GM18867 (cell line): Measurements from ENCODE around the gene JMJD4.

Experiments
- ATAC-seq: cut with Tn5 transposase; IDR thresholded peaks from one replicate; pipeline ENCODE4 v1.9.1; 2021; ENCODE audit warnings: mild to moderate bottlenecking, moderate library complexity; ENCODE audit not compliant: unreplicated experiment

JMJD4 gene

GRCh38 chr1:227753999-227754711 lies 19.1 kb upstream of the JMJD4 start:
- ATAC-seq = no peak

- no peak for ATAC-seq
Observed at GRCh38 chr1:227749916-227750710, 15.0 kb upstream of the JMJD4 start.

GRCh38 chr1:227749225-227749624 lies 14.1 kb upstream of the JMJD4 start:
- no peak for ATAC-seq

GRCh38 chr1:227748496-227749182 lies 13.5 kb upstream of the JMJD4 start:
- no peak for ATAC-seq

GRCh38 chr1:227747948-227748495 lies 12.9 kb upstream of the JMJD4 start:
- ATAC-seq = no peak

- ATAC-seq = no peak
Observed at GRCh38 chr1:227747382-227747781, 12.3 kb upstream of the JMJD4 start.

GRCh38 chr1:227746676-227747075 lies 11.6 kb upstream of the JMJD4 start:
- no peak for ATAC-seq

GRCh38 chr1:227745568-227746265 lies 10.6 kb upstream of the JMJD4 start:
- ATAC-seq = no peak

- no peak for ATAC-seq
Observed at GRCh38 chr1:227744668-227745067, 9.6 kb upstream of the JMJD4 start.

- ATAC-seq = no peak
Observed at GRCh38 chr1:227742738-227743715, 7.9 kb upstream of the JMJD4 start.

GRCh38 chr1:227741166-227741870 lies 6.2 kb upstream of the JMJD4 start:
- no peak for ATAC-seq

- no peak for ATAC-seq
Observed at GRCh38 chr1:227740401-227740960, 5.4 kb upstream of the JMJD4 start.

- no peak for ATAC-seq
Observed at GRCh38 chr1:227739636-227740035, 4.5 kb upstream of the JMJD4 start.

GRCh38 chr1:227738820-227739219 lies 3.7 kb upstream of the JMJD4 start:
- no peak for ATAC-seq

GRCh38 chr1:227736814-227737432 lies 1.8 kb upstream of the JMJD4 start:
- ATAC-seq = no peak

- ATAC-seq = no peak
Observed at GRCh38 chr1:227735539-227736285, 610 bp upstream of the JMJD4 start.

GRCh38 chr1:227734546-227734855 lies 601 bp downstream of the JMJD4 start:
- peak; percentile 2 for ATAC-seq
